Effector memory CD8-positive, alpha-beta T cell (primary cell): Measurements from ENCODE around the gene ZNF724.

ENCODE experiments used
- ATAC-seq: fragments of 150-1000 bp; cut with Tn5 transposase; replicated peaks from 2 replicates; pipeline ENCODE4 v1.10.0; 2021; ENCODE audit warnings: mild to moderate bottlenecking, moderate library complexity
- DNase-seq, 3 experiments: peaks; one replicate each; pipeline ENCODE4 v3.0.0; 2021
- H3K27ac Mint-ChIP-seq, 2 donors: one replicate each; pipeline ENCODE4 v1.8.0; 2022; ENCODE audit warnings: mild to moderate bottlenecking in 2 of 2, mixed read lengths in 2 of 2, moderate library complexity in 2 of 2
- H3K27me3 Mint-ChIP-seq, 2 donors: one replicate each; pipeline ENCODE4 v1.8.0; 2022; ENCODE audit warnings: mixed read lengths in 2 of 2
- H3K36me3 Mint-ChIP-seq: one replicate; pipeline ENCODE4 v1.8.0; 2022; ENCODE audit warnings: mild to moderate bottlenecking, moderate library complexity, mixed read lengths; ENCODE audit not compliant: insufficient read depth
- H3K4me1 Mint-ChIP-seq, 2 donors: one replicate each; pipeline ENCODE4 v1.8.0; 2022; ENCODE audit warnings: low read depth in 2 of 2, mixed read lengths in 2 of 2
- H3K4me3 Mint-ChIP-seq, 2 donors: one replicate each; pipeline ENCODE4 v1.8.0; 2022; ENCODE audit warnings: mild to moderate bottlenecking in 2 of 2, mixed read lengths in 2 of 2, moderate library complexity in 2 of 2
- H3K9me3 Mint-ChIP-seq, 2 donors: one replicate each; pipeline ENCODE4 v1.8.0; 2022; ENCODE audit warnings: mixed read lengths in 2 of 2

The ZNF724 gene

DNA sequence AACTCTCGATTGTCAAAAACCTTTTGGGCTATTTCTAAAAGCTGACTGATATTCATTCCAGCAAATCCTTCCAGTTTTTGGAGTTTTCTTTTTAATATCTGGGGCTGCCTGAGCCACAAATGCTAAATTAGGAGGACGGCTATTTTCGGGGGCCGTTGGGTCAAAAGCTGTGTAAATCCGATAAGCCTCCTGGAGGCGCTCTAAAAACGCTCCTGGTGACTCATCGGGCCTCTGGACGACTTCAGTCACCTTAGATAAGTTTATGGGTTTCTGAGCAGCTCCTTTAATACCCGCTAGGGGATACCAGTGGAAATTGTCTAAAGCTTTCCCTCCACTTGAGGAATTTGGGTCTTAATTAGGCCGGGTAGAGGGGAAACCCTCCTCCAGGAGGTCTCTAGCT is 66.9 kb downstream of the ZNF724 start:
- Mint-ChIP-seq H3K9me3 (peaks cover 7% of the 10 kb centered on the region in 2 donors), H3K4me3 (no peak overlapping the region), H3K36me3 (no peaks in the 10 kb centered on the region), H3K4me1 (no peaks in the 10 kb centered on the region), H3K27ac (no peak overlapping the region), H3K27me3 (no peaks in the 10 kb centered on the region)
- ATAC-seq = no peak
- DNase-seq = no peak
